ENCODE results near the gene ZNF268. TPM values are rescaled to one million over a fixed set of nuclear protein-coding genes. Genes with fewer than 3 reads are reported as not detected.

The ZNF268 gene
- total and polyA plus RNA-seq, 2 donors (not counting 1 experiment from before 2014, with no cell fraction given): 11.6 to 28.6 TPM

DNA sequence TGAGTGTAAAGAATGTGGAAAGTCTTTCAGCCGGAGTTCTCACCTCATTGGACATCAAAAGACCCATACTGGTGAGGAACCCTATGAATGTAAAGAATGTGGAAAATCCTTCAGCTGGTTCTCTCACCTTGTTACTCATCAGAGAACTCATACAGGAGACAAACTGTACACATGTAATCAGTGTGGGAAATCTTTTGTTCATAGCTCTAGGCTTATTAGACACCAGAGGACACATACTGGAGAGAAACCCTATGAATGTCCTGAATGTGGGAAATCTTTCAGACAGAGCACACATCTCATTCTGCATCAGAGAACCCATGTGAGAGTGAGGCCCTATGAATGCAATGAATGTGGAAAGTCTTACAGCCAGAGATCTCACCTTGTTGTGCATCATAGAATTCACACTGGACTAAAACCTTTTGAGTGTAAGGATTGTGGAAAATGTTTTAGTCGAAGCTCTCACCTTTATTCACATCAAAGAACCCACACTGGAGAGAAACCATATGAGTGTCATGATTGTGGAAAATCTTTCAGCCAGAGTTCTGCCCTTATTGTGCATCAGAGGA, 25.1 kb upstream of the ZNF268 start:
- Histone ChIP-seq H4K20me1 (ENCODE audit: control insufficient read depth, extremely low read depth, insufficient read depth, low read length) (no peaks in the 10 kb centered on the region), H3K9me3 (ENCODE audit: control insufficient read depth, insufficient read depth, low read depth, low read length) (no peaks in the 10 kb centered on the region), H3K4me2 (ENCODE audit: extremely low read depth, insufficient read depth, low read length) (no peak overlapping the region), H3K79me2 (ENCODE audit: control insufficient read depth, insufficient read depth, low read length) (no peaks in the 10 kb centered on the region), H3K9ac (ENCODE audit: insufficient read depth, low read length) (no peak overlapping the region), H3K4me3 (replicated peaks in 1 of 4; ENCODE audit: control extremely low read depth in 1 of 4, insufficient read depth in 1 of 4, low read depth in 3 of 4, low read length in 4 of 4) (no peak overlapping the region), H3K36me3 (ENCODE audit: control insufficient read depth, insufficient read depth, low read length) (peaks cover 5% of the 10 kb centered on the region), H3K4me1 (ENCODE audit: control insufficient read depth, extremely low read depth, insufficient read depth, low read length) (no peaks in the 10 kb centered on the region), H3K27ac (ENCODE audit: insufficient read depth, low read length) (no peak overlapping the region), H2AFZ (ENCODE audit: low read length) (no peak overlapping the region), H3K27me3 (ENCODE audit: control insufficient read depth, insufficient read depth, low read length) (no peaks in the 10 kb centered on the region)
- peak; percentile 1 to 4 for DNase-seq (ENCODE audit: low read depth in 2 of 2)
- TF ChIP-seq CTCF (conservative IDR thresholded peaks at IDR 0.05 in 1 of 2, IDR thresholded peaks at IDR 0.05 in 1 of 2; ENCODE audit: low read depth in 1 of 2, low read length in 2 of 2): no peak
- TF ChIP-seq EZH2 (IDR thresholded peaks at IDR 0.05; ENCODE audit: low read length, missing control alignments): no peak

DNA sequence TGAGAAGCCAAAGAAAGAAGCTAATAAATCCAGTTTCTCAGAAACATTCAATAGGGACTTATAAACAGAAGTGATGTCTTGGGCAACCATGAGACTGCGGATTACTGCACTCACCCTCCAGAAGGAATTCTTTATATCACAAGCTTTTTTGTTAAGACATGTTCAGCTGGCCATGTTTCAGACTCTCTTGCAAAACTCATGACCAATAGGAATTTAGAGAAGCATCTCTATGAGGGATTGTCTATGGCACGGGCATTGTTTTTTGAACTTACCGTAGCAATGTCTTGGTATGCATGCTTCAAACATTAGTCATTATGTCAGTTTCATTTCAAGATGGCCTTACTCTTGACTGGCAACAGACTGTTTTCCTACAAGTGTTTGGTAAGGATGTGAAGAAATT, 15.5 kb upstream of the ZNF268 start:
- H3K9ac ChIP-seq (ENCODE audit: insufficient read depth, low read length): no peak overlapping the region
- H3K9me3 ChIP-seq (ENCODE audit: control insufficient read depth, insufficient read depth, low read depth, low read length): no peaks in the 10 kb centered on the region
- no peak overlapping the region for H2AFZ ChIP-seq (ENCODE audit: low read length)
- TF ChIP-seq EZH2 (IDR thresholded peaks at IDR 0.05; ENCODE audit: low read length, missing control alignments) (no peak), CTCF (conservative IDR thresholded peaks at IDR 0.05 in 1 of 2, IDR thresholded peaks at IDR 0.05 in 1 of 2; ENCODE audit: low read depth in 1 of 2, low read length in 2 of 2) (no peak)
- no peaks in the 10 kb centered on the region for H3K79me2 ChIP-seq (ENCODE audit: control insufficient read depth, insufficient read depth, low read length)
- H3K27ac ChIP-seq (ENCODE audit: insufficient read depth, low read length): no peak overlapping the region
- no peaks in the 10 kb centered on the region for H3K36me3 ChIP-seq (ENCODE audit: control insufficient read depth, insufficient read depth, low read length)
- H3K4me2 ChIP-seq (ENCODE audit: extremely low read depth, insufficient read depth, low read length): no peak overlapping the region
- H3K4me1 ChIP-seq (ENCODE audit: control insufficient read depth, extremely low read depth, insufficient read depth, low read length): no peaks in the 10 kb centered on the region
- no peaks in the 10 kb centered on the region for H4K20me1 ChIP-seq (ENCODE audit: control insufficient read depth, extremely low read depth, insufficient read depth, low read length)
- no peak for DNase-seq (ENCODE audit: low read depth in 2 of 2)
- H3K27me3 ChIP-seq (ENCODE audit: control insufficient read depth, insufficient read depth, low read length): no peaks in the 10 kb centered on the region
- no peak overlapping the region for H3K4me3 ChIP-seq (replicated peaks in 1 of 4; ENCODE audit: control extremely low read depth in 1 of 4, insufficient read depth in 1 of 4, low read depth in 3 of 4, low read length in 4 of 4)

DNA sequence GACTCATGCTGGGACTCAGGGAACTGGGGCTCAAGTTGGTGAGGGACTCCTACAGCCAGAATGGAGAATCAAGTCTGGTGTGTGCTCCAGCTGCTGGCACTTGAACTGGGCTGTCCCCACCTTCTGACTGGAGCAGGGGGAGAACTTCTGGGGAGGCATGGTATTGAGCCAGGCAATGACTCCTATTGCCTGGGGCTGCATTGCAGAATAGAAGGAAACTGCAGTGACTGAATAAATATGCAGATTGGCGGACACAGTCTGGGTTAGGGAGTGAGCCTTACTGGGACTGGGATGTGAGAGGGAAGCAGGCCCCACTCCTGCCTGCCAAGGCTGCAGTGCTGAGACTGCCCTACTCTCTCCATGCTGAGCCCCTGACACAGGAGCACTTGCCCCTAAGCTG, 8.8 kb upstream of the ZNF268 start:
- no peak for TF ChIP-seq EZH2 (IDR thresholded peaks at IDR 0.05; ENCODE audit: low read length, missing control alignments)
- TF ChIP-seq CTCF (conservative IDR thresholded peaks at IDR 0.05 in 1 of 2, IDR thresholded peaks at IDR 0.05 in 1 of 2; ENCODE audit: low read depth in 1 of 2, low read length in 2 of 2): no peak
- no peak for DNase-seq (ENCODE audit: low read depth in 2 of 2)
- H3K4me2 ChIP-seq (ENCODE audit: extremely low read depth, insufficient read depth, low read length): no peak overlapping the region
- H3K4me3 ChIP-seq (replicated peaks in 1 of 4; ENCODE audit: control extremely low read depth in 1 of 4, insufficient read depth in 1 of 4, low read depth in 3 of 4, low read length in 4 of 4): no peak overlapping the region
- no peaks in the 10 kb centered on the region for H3K36me3 ChIP-seq (ENCODE audit: control insufficient read depth, insufficient read depth, low read length)
- H3K27me3 ChIP-seq (ENCODE audit: control insufficient read depth, insufficient read depth, low read length): no peaks in the 10 kb centered on the region
- no peak overlapping the region for H2AFZ ChIP-seq (ENCODE audit: low read length)
- H3K9ac ChIP-seq (ENCODE audit: insufficient read depth, low read length): no peak overlapping the region
- no peaks in the 10 kb centered on the region for H3K9me3 ChIP-seq (ENCODE audit: control insufficient read depth, insufficient read depth, low read depth, low read length)
- H3K27ac ChIP-seq (ENCODE audit: insufficient read depth, low read length): no peak overlapping the region
- no peaks in the 10 kb centered on the region for H4K20me1 ChIP-seq (ENCODE audit: control insufficient read depth, extremely low read depth, insufficient read depth, low read length)
- no peaks in the 10 kb centered on the region for H3K4me1 ChIP-seq (ENCODE audit: control insufficient read depth, extremely low read depth, insufficient read depth, low read length)
- H3K79me2 ChIP-seq (ENCODE audit: control insufficient read depth, insufficient read depth, low read length): no peaks in the 10 kb centered on the region
